Measurements from ENCODE around the gene CFAP73. TPM values are rescaled to one million over a fixed set of nuclear protein-coding genes. Genes with fewer than 3 reads are reported as not detected.

Gene CFAP73
- polyA plus RNA-seq (2013, experiment 1 of 2) = 0.03 TPM
- not detected for polyA plus RNA-seq (2013, experiment 2 of 2)

GRCh38 chr12:113149361-113150150 lies at the start of gene CFAP73:
CFAP73 (plus strand) TSS chr12:113149724; CDS start chr12:113149858, 134 bp downstream.
- H3K18ac ChIP-seq (ENCODE audit: low read length) = no peak within 1 kb of the TSS
- H2BK120ac ChIP-seq (ENCODE audit: low read depth, low read length) = no peak within 1 kb of the TSS
- no CpG with 5 or more reads among the region's 22 CpGs for WGBS (ENCODE audit: extremely low coverage, insufficient coverage, low lambda C conversion rate)
- H3K4ac ChIP-seq (ENCODE audit: low read depth, low read length) = no peak within 1 kb of the TSS
- H3K4me3 ChIP-seq (ENCODE audit: low read length) = no peak within 1 kb of the TSS
- no peaks in the 10 kb centered on the region for H3K36me3 ChIP-seq (ENCODE audit: control insufficient read depth, insufficient read depth, low read length)
- H3K79me1 ChIP-seq (ENCODE audit: low read length) = no peaks in the 10 kb centered on the region
- no peak within 1 kb of the TSS for H3K9ac ChIP-seq (ENCODE audit: low read length)
- H3K27ac ChIP-seq (ENCODE audit: low read depth, low read length) = no peak within 1 kb of the TSS
- H3K4me2 ChIP-seq (ENCODE audit: low read length) = peak within 1 kb of the TSS; percentile 19
- no peaks in the 10 kb centered on the region for H3K79me2 ChIP-seq (ENCODE audit: control insufficient read depth, insufficient read depth, low read length)
- H4K8ac ChIP-seq (ENCODE audit: low read depth, low read length) = no peak within 1 kb of the TSS
- no peak within 1 kb of the TSS for H3K23ac ChIP-seq (ENCODE audit: low read length)
- no peak within 1 kb of the TSS for H4K5ac ChIP-seq (ENCODE audit: low read length)
- H3K27me3 ChIP-seq (ENCODE audit: insufficient read depth, low read length, poor library complexity) = peaks cover 2% of the 10 kb centered on the region
- no peak within 1 kb of the TSS for H3K56ac ChIP-seq (ENCODE audit: low read length)
- H3K4me1 ChIP-seq (ENCODE audit: control insufficient read depth, low read depth, low read length) = peaks cover 2% of the 10 kb centered on the region
- no peak within 1 kb of the TSS for H2AK5ac ChIP-seq (ENCODE audit: low read length)
- H2BK5ac ChIP-seq (ENCODE audit: low read length) = no peak within 1 kb of the TSS
- no peak within 1 kb of the TSS for H2BK15ac ChIP-seq (replicated peaks; ENCODE audit: low read depth)
- peak; percentile 99 for DNase-seq

GRCh38 chr12:113099764-113100163 lies 49.8 kb upstream of the CFAP73 start:
- Histone ChIP-seq H3K9ac (ENCODE audit: low read length) (no peak overlapping the region), H3K27ac (ENCODE audit: low read depth, low read length) (no peak overlapping the region)

GRCh38 chr12:113101751-113102150 lies 47.8 kb upstream of the CFAP73 start:
- no peak overlapping the region for H4K5ac ChIP-seq (ENCODE audit: low read length)
- no peak overlapping the region for H4K8ac ChIP-seq (ENCODE audit: low read depth, low read length)
- no peak overlapping the region for H3K4me2 ChIP-seq (ENCODE audit: low read length)
- H2BK15ac ChIP-seq (replicated peaks; ENCODE audit: low read depth) = no peak overlapping the region
- DNase-seq = no peak
- no peak overlapping the region for H2BK5ac ChIP-seq (ENCODE audit: low read length)
- no peaks in the 10 kb centered on the region for H3K27me3 ChIP-seq (ENCODE audit: insufficient read depth, low read length, poor library complexity)
- H3K56ac ChIP-seq (ENCODE audit: low read length) = no peak overlapping the region
- WGBS (ENCODE audit: extremely low coverage, insufficient coverage, low lambda C conversion rate) = no CpG with 5 or more reads among the region's 10 CpGs
- H3K9ac ChIP-seq (ENCODE audit: low read length) = no peak overlapping the region
- H3K27ac ChIP-seq (ENCODE audit: low read depth, low read length) = no peak overlapping the region
- no peak overlapping the region for H3K23ac ChIP-seq (ENCODE audit: low read length)
- no peak overlapping the region for H2AK5ac ChIP-seq (ENCODE audit: low read length)
- no peaks in the 10 kb centered on the region for H3K36me3 ChIP-seq (ENCODE audit: control insufficient read depth, insufficient read depth, low read length)
- no peaks in the 10 kb centered on the region for H3K79me1 ChIP-seq (ENCODE audit: low read length)
- no peak overlapping the region for H3K18ac ChIP-seq (ENCODE audit: low read length)
- no peaks in the 10 kb centered on the region for H3K79me2 ChIP-seq (ENCODE audit: control insufficient read depth, insufficient read depth, low read length)
- no peak overlapping the region for H2BK120ac ChIP-seq (ENCODE audit: low read depth, low read length)
- no peak overlapping the region for H3K4ac ChIP-seq (ENCODE audit: low read depth, low read length)
- H3K4me1 ChIP-seq (ENCODE audit: control insufficient read depth, low read depth, low read length) = no peaks in the 10 kb centered on the region
- no peak overlapping the region for H3K4me3 ChIP-seq (ENCODE audit: low read length)

More at GRCh38 chr12:113099764-113100163, 49.8 kb upstream of the CFAP73 start:
- Histone ChIP-seq H3K27me3 (ENCODE audit: insufficient read depth, low read length, poor library complexity) (no peaks in the 10 kb centered on the region), H3K18ac (ENCODE audit: low read length) (no peak overlapping the region), H3K4me1 (ENCODE audit: control insufficient read depth, low read depth, low read length) (no peaks in the 10 kb centered on the region), H3K4me2 (ENCODE audit: low read length) (no peak overlapping the region), H2BK15ac (replicated peaks; ENCODE audit: low read depth) (no peak overlapping the region), H3K79me2 (ENCODE audit: control insufficient read depth, insufficient read depth, low read length) (no peaks in the 10 kb centered on the region), H2BK5ac (ENCODE audit: low read length) (no peak overlapping the region), H3K4me3 (ENCODE audit: low read length) (no peak overlapping the region), H4K5ac (ENCODE audit: low read length) (no peak overlapping the region), H3K23ac (ENCODE audit: low read length) (no peak overlapping the region), H3K56ac (ENCODE audit: low read length) (no peak overlapping the region), H3K4ac (ENCODE audit: low read depth, low read length) (no peak overlapping the region), H3K36me3 (ENCODE audit: control insufficient read depth, insufficient read depth, low read length) (no peaks in the 10 kb centered on the region), H4K8ac (ENCODE audit: low read depth, low read length) (no peak overlapping the region), H3K79me1 (ENCODE audit: low read length) (no peaks in the 10 kb centered on the region), H2BK120ac (ENCODE audit: low read depth, low read length) (no peak overlapping the region), H2AK5ac (ENCODE audit: low read length) (no peak overlapping the region)
- no peak for DNase-seq
- WGBS (ENCODE audit: extremely low coverage, insufficient coverage, low lambda C conversion rate) = no CpG with 5 or more reads among the region's 12 CpGs

GRCh38 chr12:113102811-113103210 lies 46.7 kb upstream of the CFAP73 start:
- no peak overlapping the region for H3K4me3 ChIP-seq (ENCODE audit: low read length)
- H4K5ac ChIP-seq (ENCODE audit: low read length) = no peak overlapping the region
- no peaks in the 10 kb centered on the region for H3K79me1 ChIP-seq (ENCODE audit: low read length)
- H2BK120ac ChIP-seq (ENCODE audit: low read depth, low read length) = no peak overlapping the region
- no CpG with 5 or more reads among the region's 5 CpGs for WGBS (ENCODE audit: extremely low coverage, insufficient coverage, low lambda C conversion rate)
- no peaks in the 10 kb centered on the region for H3K79me2 ChIP-seq (ENCODE audit: control insufficient read depth, insufficient read depth, low read length)
- H3K18ac ChIP-seq (ENCODE audit: low read length) = no peak overlapping the region
- no peaks in the 10 kb centered on the region for H3K36me3 ChIP-seq (ENCODE audit: control insufficient read depth, insufficient read depth, low read length)
- H3K56ac ChIP-seq (ENCODE audit: low read length) = no peak overlapping the region
- H2AK5ac ChIP-seq (ENCODE audit: low read length) = no peak overlapping the region
- no peak overlapping the region for H2BK5ac ChIP-seq (ENCODE audit: low read length)
- H2BK15ac ChIP-seq (replicated peaks; ENCODE audit: low read depth) = no peak overlapping the region
- no peaks in the 10 kb centered on the region for H3K27me3 ChIP-seq (ENCODE audit: insufficient read depth, low read length, poor library complexity)
- no peak overlapping the region for H4K8ac ChIP-seq (ENCODE audit: low read depth, low read length)
- H3K4me2 ChIP-seq (ENCODE audit: low read length) = no peak overlapping the region
- H3K23ac ChIP-seq (ENCODE audit: low read length) = no peak overlapping the region
- H3K9ac ChIP-seq (ENCODE audit: low read length) = no peak overlapping the region
- no peak overlapping the region for H3K4ac ChIP-seq (ENCODE audit: low read depth, low read length)
- DNase-seq = no peak
- no peak overlapping the region for H3K27ac ChIP-seq (ENCODE audit: low read depth, low read length)
- H3K4me1 ChIP-seq (ENCODE audit: control insufficient read depth, low read depth, low read length) = no peaks in the 10 kb centered on the region

- WGBS (ENCODE audit: extremely low coverage, insufficient coverage, low lambda C conversion rate) = no CpG with 5 or more reads among the region's 43 CpGs
- Histone ChIP-seq H3K9ac (ENCODE audit: low read length) (peak overlapping the region; percentile 18), H3K4ac (ENCODE audit: low read depth, low read length) (no peak overlapping the region), H3K23ac (ENCODE audit: low read length) (no peak overlapping the region), H4K8ac (ENCODE audit: low read depth, low read length) (no peak overlapping the region), H3K4me3 (ENCODE audit: low read length) (no peak overlapping the region), H2BK5ac (ENCODE audit: low read length) (no peak overlapping the region), H3K79me1 (ENCODE audit: low read length) (no peaks in the 10 kb centered on the region), H4K5ac (ENCODE audit: low read length) (no peak overlapping the region), H3K79me2 (ENCODE audit: control insufficient read depth, insufficient read depth, low read length) (no peaks in the 10 kb centered on the region), H2AK5ac (ENCODE audit: low read length) (no peak overlapping the region), H3K4me1 (ENCODE audit: control insufficient read depth, low read depth, low read length) (no peaks in the 10 kb centered on the region), H3K36me3 (ENCODE audit: control insufficient read depth, insufficient read depth, low read length) (no peaks in the 10 kb centered on the region), H3K18ac (ENCODE audit: low read length) (no peak overlapping the region), H3K27me3 (ENCODE audit: insufficient read depth, low read length, poor library complexity) (no peaks in the 10 kb centered on the region), H2BK120ac (ENCODE audit: low read depth, low read length) (no peak overlapping the region), H3K4me2 (ENCODE audit: low read length) (peak overlapping the region; percentile 6), H3K27ac (ENCODE audit: low read depth, low read length) (no peak overlapping the region), H3K56ac (ENCODE audit: low read length) (peak overlapping the region; percentile 78), H2BK15ac (replicated peaks; ENCODE audit: low read depth) (no peak overlapping the region)
- DNase-seq = peak; percentile 89
These were observed 45.6 kb upstream of the CFAP73 start for GRCh38 chr12:113103756-113104450.

Data from mesendoderm (in vitro differentiated cells).